Testis (tissue), 2 donors: ENCODE results near the gene B3GALT4.
A peak's percentile ranks its signal among the peaks of the same experiment; 100 is the strongest.

Source experiments
- CTCF ChIP-seq, 3 experiments: fragments of 450-650 bp in 2 of 3; fragments of 200-600 bp in 1 of 3; sonication (generic) in 1 of 3; IDR thresholded peaks; one replicate each; pipeline ENCODE4 v1.5.1; 2016 to 2019; ENCODE audit warnings: antibody characterized with exemption in 3 of 3, mild to moderate bottlenecking in 2 of 3, moderate library complexity in 1 of 3
- POLR2A ChIP-seq: fragments of 450-650 bp; IDR thresholded peaks from one replicate; pipeline ENCODE4 v1.6.1; 2017; ENCODE audit warnings: antibody characterized with exemption, mild to moderate bottlenecking, moderate library complexity

- TF ChIP-seq POLR2A: no peak
- peak; percentile 85 to 96 (median 93) for TF ChIP-seq CTCF (IDR thresholded peaks at IDR 0.05)
These were observed 28.8 kb upstream of the B3GALT4 start for GRCh38 chr6:33247977-33248642.
